ENCODE results near the gene ILDR1. TPM values are rescaled to one million over a fixed set of nuclear protein-coding genes. Genes with fewer than 3 reads are reported as not detected.

ILDR1 gene
- not detected in 5 replicates for total RNA-seq (2022; extraction: Qiagen RNA extraction; ENCODE audit: low read depth)

DNA sequence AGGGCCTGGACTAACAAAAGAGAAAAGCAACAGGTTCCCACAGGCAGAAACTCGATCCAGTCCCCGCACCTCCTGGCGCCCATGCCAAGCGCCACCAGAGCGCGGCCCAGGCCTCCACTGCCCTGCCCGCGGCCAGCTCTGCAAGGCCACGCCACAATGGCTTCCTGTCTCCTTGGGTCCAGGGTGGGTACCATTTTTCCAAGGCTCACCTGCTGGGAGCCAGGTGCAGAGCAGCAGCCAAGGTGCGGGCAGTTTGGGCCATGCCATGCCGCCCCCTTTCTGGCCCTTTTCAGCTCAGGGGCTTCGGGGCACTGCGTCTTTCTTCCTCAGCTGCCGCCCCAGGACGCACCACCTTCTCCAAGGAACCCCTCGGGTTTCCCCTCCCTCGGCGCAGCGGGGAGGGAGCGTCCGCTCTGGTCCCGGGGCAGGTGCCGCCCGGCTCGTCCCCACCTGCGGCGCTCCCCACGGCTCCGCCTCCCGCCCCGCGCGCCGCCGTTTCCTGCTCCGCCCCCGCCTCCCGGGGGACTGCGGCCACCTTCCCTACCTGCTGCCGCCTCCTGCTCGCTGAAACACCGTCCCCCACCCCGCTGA is at the start of gene ILDR1:
ILDR1 (minus strand) TSS at position 437 of the 591 bp plus-strand sequence; CDS start at position 267, 170 bp downstream.

GRCh38 chr3:122055215-122055614 is 33.2 kb upstream of the ILDR1 start, which contains the start of gene CD86:
TSS of gene CD86 (plus strand) at chr3:122055362. CDS start at chr3:122055490, 128 bp downstream.

Other genes starting within 250 kb of the ILDR1 start
- gene IQCB1, start 187.2 kb downstream of the ILDR1 start, total RNA-seq (2022; extraction: Qiagen RNA extraction; ENCODE audit: low read depth): 10.3 to 12.1 TPM (median 11.6 TPM) in 5 replicates
- gene EAF2, start 187.0 kb downstream of the ILDR1 start, total RNA-seq (2022; extraction: Qiagen RNA extraction; ENCODE audit: low read depth): 2.4 to 2.9 TPM (median 2.8 TPM) in 5 replicates
- 0.06 to 0.43 TPM (median 0.14 TPM) in 5 replicates for gene SLC15A2, start 127.8 kb downstream of the ILDR1 start, total RNA-seq (2022; extraction: Qiagen RNA extraction; ENCODE audit: low read depth)
- not detected in 5 replicates for gene CD86, start 33.1 kb upstream of the ILDR1 start, total RNA-seq (2022; extraction: Qiagen RNA extraction; ENCODE audit: low read depth)
- not detected in 5 replicates for gene CASR, start 161.4 kb upstream of the ILDR1 start, total RNA-seq (2022; extraction: Qiagen RNA extraction; ENCODE audit: low read depth)